GM10847 (cell line): ENCODE measurements around the gene FARSB.

Experiments used
- POLR2A ChIP-seq: IDR thresholded peaks from 2 replicates; pipeline ENCODE4 v1.6.1; 2011; ENCODE audit not compliant: insufficient read length; ENCODE audit errors: extremely low read depth

Gene FARSB

GRCh38 chr2:222595581-222595980, 60.3 kb downstream of the FARSB start:
- TF ChIP-seq POLR2A: no peak

- TF ChIP-seq POLR2A: no peak
These were observed 61.2 kb downstream of the FARSB start for GRCh38 chr2:222594679-222595078.

- TF ChIP-seq POLR2A: no peak
These were observed 63.7 kb downstream of the FARSB start for GRCh38 chr2:222592176-222592575.

- TF ChIP-seq POLR2A: no peak
These were observed 64.2 kb downstream of the FARSB start for GRCh38 chr2:222591661-222592060.

GRCh38 chr2:222582928-222583327, 73.0 kb downstream of the FARSB start:
- no peak for TF ChIP-seq POLR2A

GRCh38 chr2:222577341-222577740, 78.6 kb downstream of the FARSB start:
- no peak for TF ChIP-seq POLR2A

- no peak for TF ChIP-seq POLR2A
These were observed 79.5 kb downstream of the FARSB start for GRCh38 chr2:222576171-222577081.

- TF ChIP-seq POLR2A: no peak
These were observed 80.3 kb downstream of the FARSB start for GRCh38 chr2:222575618-222576017.

- no peak for TF ChIP-seq POLR2A
These were observed 83.1 kb downstream of the FARSB start for GRCh38 chr2:222572751-222573174.

- no peak for TF ChIP-seq POLR2A
These were observed 83.6 kb downstream of the FARSB start for GRCh38 chr2:222572264-222572721.

GRCh38 chr2:222569826-222570225, 86.1 kb downstream of the FARSB start:
- TF ChIP-seq POLR2A: no peak

- TF ChIP-seq POLR2A: no peak
These were observed 87.0 kb downstream of the FARSB start for GRCh38 chr2:222568865-222569264.

GRCh38 chr2:222566229-222566628, 89.7 kb downstream of the FARSB start:
- TF ChIP-seq POLR2A: no peak

GRCh38 chr2:222563936-222564335, 92.0 kb downstream of the FARSB start:
- TF ChIP-seq POLR2A: no peak

GRCh38 chr2:222563106-222563718, 92.7 kb downstream of the FARSB start:
- TF ChIP-seq POLR2A: no peak
